Psoas muscle (tissue), 8 donors: ENCODE data around the gene KLC3. TPM values are rescaled to one million over a fixed set of nuclear protein-coding genes. Genes with fewer than 3 reads are reported as not detected.

ENCODE experiments used
- ATAC-seq, 4 donors: fragments of 200-7000 bp; cut with Tn5 transposase; one replicate each; pipeline ENCODE4 v1.9.1; 2020; ENCODE audit warnings: moderate library complexity in 3 of 4, mild to moderate bottlenecking in 2 of 4
- DNase-seq, 2 donors: peaks; one replicate each; pipeline ENCODE4 v3.0.0-alpha.2; 2020
- H3K27ac ChIP-seq: fragments of 200-600 bp; one replicate; pipeline ENCODE4 v1.8.0; 2022
- H3K27me3 ChIP-seq, 3 donors: fragments of 200-600 bp in 1 of 3; one replicate each; pipeline versions ENCODE4 v1.6.1 to v1.8.0; 2013 to 2022; ENCODE audit warnings: low read length in 2 of 3, mild to moderate bottlenecking in 2 of 3, moderate library complexity in 1 of 3; ENCODE audit not compliant: insufficient read depth in 3 of 3
- H3K36me3 ChIP-seq, 2 donors: fragments of 200-600 bp in 1 of 2; one replicate each; pipeline versions ENCODE4 v1.6.1 to v1.8.0; 2013 to 2022; ENCODE audit warnings: low read depth in 1 of 2, mild to moderate bottlenecking in 1 of 2, moderate library complexity in 1 of 2; ENCODE audit not compliant: insufficient read depth in 1 of 2
- H3K4me1 ChIP-seq: fragments of 200-600 bp; one replicate; pipeline ENCODE4 v1.8.0; 2022
- H3K4me3 ChIP-seq: fragments of 200-600 bp; one replicate; pipeline ENCODE4 v1.8.0; 2022; ENCODE audit warnings: mild to moderate bottlenecking
- H3K9me3 ChIP-seq: fragments of 200-600 bp; one replicate; pipeline ENCODE4 v1.8.0; 2022
- WGBS, 3 donors: extraction: QIAGEN DNeasy Blood & Tissue Kit; methylation state at CpG; one replicate each; pipeline versions ENCODE4 v1.1.6 to v1.1.7; 2013; 5-methylcytosine and 5-hydroxymethylcytosine counted together
- intact Hi-C, 2 donors: fragments of 100-400 bp; cut with DNase I; formaldehyde crosslinking; loops; one replicate each; pipeline versions ENCODE4 v1.11.0 to v1.14.2; 2022
- polyA plus RNA-seq, 3 donors: library from polyadenylated mRNA; stranded (reverse); fragments of 200-250 nt; gene quantifications; one replicate each; pipeline ENCODE4 v1.2.3, GENCODE V29; 2013
- total RNA-seq, 4 donors: library from RNA; stranded (reverse); fragmentation: NEBNext Ultra II Directional in 2 of 4; extraction: Animal tissue kit (Norgen Biotek cat#: 25700) in 2 of 4; gene quantifications; one replicate each; pipeline versions ENCODE4 v1.2.1 to v1.2.4, GENCODE V29; 2021 to 2023
- TF ChIP-seq, protein P1 (sequence below): fragments of 200-600 bp; IDR thresholded peaks from one replicate; pipeline ENCODE4 v1.8.0; 2022; ENCODE audit warnings: antibody characterized with exemption
- donor health status: healthy with polysubstance abuse.
- donor health status: DM: no; HTN: no; CAD: no; lungs with moderate emphysema.
- donor health status: Bipolar disorder and iron deficiency.
- donor health status: healthy.
- donor health status: DM: yes; HTN: yes; CAD: no.
- donor health status: DM: no; HTN: no; CAD: no.
- donor health status: DM: no; HTN: no; CAD: no.
- donor health status: DM: yes; HTN: yes; CAD: no.

KLC3 gene
- total and polyA plus RNA-seq, 7 donors: 0.03 to 0.27 (median 0.08) TPM; not detected in 3

DNA sequence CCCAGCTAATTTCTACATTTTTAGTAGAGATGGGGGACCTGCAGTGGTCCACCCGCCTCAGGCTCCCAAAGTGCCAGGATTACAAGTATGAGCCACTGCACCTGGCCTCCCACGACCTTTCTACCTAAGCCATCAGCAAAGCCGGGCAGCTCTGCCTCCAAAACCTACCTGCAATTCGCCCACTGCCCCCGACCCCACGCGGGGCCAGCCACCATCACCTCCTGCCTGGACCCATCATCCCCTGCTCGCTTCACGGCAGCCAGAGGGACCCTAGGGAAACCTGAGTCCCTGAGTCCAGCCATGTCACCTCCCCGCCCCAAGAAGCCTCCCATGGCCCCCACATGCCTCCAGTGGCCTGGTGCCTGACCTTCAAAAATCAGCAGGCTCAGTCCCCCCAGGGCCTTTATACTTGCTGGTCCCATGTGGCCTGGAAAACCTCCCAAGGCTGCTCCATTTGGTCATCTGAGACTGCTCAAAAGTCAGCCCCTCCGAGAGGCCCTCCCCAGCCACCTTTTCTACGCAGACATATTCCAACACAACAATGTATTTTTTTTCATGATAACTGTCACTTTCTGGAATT, 17.8 kb downstream of the KLC3 start:
- no peaks in the 10 kb centered on the region for H3K9me3 ChIP-seq
- H3K36me3 ChIP-seq: peaks cover 0 to 55% of the 10 kb centered on the region in 2 donors
- intact Hi-C loops: no loop called here
- ATAC-seq: no peak
- H3K4me1 ChIP-seq: no peaks in the 10 kb centered on the region
- DNase-seq: no peak
- 86 to 92% (median 91%) methylated on average over 12 of the region's 12 CpGs for WGBS, 3 donors
- no peak overlapping the region for H3K4me3 ChIP-seq
- H3K27ac ChIP-seq: no peak overlapping the region
- no peaks in the 10 kb centered on the region for H3K27me3 ChIP-seq
- TF ChIP-seq, protein P1, sequence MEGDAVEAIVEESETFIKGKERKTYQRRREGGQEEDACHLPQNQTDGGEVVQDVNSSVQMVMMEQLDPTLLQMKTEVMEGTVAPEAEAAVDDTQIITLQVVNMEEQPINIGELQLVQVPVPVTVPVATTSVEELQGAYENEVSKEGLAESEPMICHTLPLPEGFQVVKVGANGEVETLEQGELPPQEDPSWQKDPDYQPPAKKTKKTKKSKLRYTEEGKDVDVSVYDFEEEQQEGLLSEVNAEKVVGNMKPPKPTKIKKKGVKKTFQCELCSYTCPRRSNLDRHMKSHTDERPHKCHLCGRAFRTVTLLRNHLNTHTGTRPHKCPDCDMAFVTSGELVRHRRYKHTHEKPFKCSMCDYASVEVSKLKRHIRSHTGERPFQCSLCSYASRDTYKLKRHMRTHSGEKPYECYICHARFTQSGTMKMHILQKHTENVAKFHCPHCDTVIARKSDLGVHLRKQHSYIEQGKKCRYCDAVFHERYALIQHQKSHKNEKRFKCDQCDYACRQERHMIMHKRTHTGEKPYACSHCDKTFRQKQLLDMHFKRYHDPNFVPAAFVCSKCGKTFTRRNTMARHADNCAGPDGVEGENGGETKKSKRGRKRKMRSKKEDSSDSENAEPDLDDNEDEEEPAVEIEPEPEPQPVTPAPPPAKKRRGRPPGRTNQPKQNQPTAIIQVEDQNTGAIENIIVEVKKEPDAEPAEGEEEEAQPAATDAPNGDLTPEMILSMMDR: no peak

DNA sequence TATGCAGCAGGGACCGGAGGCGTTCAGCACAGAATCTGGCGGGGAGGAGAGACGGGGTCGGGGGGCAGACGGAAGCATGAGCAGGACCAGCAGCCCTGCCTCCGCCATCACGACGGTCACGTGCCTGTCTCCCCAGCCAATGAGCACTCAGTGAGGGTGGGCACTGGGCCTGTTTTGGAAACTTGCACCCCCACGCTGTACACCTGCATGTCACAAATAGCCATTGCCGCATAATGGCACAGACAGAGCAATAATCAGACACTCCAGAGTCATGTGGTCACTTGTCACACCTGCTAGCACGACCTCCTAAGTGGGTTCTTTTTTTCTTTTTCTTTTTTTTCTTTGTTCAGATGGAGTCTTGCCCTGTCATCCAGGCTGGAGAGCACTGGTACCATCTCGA, 21.1 kb downstream of the KLC3 start:
- 91 to 94% (median 92%) methylated on average over 13 to 14 of the region's 14 CpGs for WGBS, 3 donors
- intact Hi-C loops: no loop called here
- DNase-seq: no peak

DNA sequence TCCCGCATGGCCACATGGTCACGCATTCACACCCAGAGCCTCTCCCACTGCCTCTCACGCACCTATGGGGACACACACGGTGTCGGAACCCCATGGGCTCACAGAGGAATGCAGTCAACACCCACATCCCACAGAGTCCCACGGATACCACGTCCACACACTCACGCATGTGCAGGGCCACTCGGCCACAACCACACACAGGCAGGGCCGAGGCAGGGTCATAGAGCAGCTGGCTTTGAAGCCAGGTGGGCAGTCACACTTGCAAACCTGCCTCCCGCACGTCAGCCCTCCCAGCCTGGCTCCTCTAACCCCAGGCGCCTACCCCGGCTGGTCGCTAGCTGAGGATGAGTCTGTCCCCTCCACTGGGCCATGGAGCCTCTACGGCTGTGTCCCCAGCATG, 21.7 kb downstream of the KLC3 start:
- Histone ChIP-seq H3K36me3 (peaks cover 0 to 41% of the 10 kb centered on the region in 2 donors), H3K4me1 (no peaks in the 10 kb centered on the region), H3K4me3 (no peak overlapping the region), H3K27me3 (no peaks in the 10 kb centered on the region), H3K27ac (no peak overlapping the region), H3K9me3 (no peaks in the 10 kb centered on the region)
- ATAC-seq (no peak), DNase-seq (no peak)
- 87 to 91% (median 90%) methylated on average over 16 of the region's 16 CpGs for WGBS, 3 donors
- TF ChIP-seq, protein P1: no peak
- intact Hi-C loops: no loop called here

More for the DNA sequence above, 21.1 kb downstream of the KLC3 start:
- H3K27ac ChIP-seq: no peak overlapping the region
- no peaks in the 10 kb centered on the region for H3K9me3 ChIP-seq
- no peaks in the 10 kb centered on the region for H3K27me3 ChIP-seq
- no peak overlapping the region for H3K4me3 ChIP-seq
- H3K4me1 ChIP-seq: no peaks in the 10 kb centered on the region
- TF ChIP-seq, protein P1: no peak
- ATAC-seq: no peak
- H3K36me3 ChIP-seq: peaks cover 0 to 45% of the 10 kb centered on the region in 2 donors

DNA sequence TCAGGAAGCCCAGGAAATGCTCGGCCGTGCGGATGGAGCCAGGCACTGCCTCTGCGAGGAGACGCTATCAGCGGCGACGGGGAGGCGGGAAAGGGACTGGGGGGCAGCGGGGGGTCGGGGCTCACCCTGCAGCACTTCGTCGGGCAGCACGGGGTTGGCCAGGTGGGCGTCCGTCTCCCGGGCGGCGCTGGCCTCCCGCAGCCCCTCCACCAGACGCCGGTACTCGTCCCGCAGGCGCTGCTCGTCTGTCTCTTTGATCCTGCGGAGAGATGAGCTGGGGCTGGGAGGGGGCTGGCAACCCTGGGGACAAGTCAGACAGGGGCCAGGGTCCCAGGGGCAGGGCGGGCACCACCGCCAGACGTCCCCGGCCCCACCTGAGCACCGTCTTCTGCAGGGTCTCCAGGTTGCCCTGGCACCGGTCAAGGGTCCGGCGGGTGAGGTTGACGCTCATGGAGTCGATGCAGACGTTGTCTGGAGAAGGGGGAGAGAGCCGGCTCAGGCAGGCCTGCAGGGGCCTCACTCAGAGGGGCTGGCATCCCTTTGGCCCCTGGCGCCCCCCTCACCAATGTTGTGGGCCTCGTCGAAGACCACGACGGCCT, 23.4 kb downstream of the KLC3 start:
- 91% methylated on average over 41 to 44 of the region's 44 CpGs for WGBS, 3 donors

More for the DNA sequence above, 23.4 kb downstream of the KLC3 start:
- peaks cover 0 to 48% of the 10 kb centered on the region in 2 donors for H3K36me3 ChIP-seq
- no peak overlapping the region for H3K4me3 ChIP-seq
- no peaks in the 10 kb centered on the region for H3K9me3 ChIP-seq
- TF ChIP-seq, protein P1: no peak
- no peak overlapping the region for H3K27ac ChIP-seq
- intact Hi-C loops: no loop called here
- DNase-seq (no peak), ATAC-seq (no peak)
- H3K4me1 ChIP-seq: no peaks in the 10 kb centered on the region
- H3K27me3 ChIP-seq: no peaks in the 10 kb centered on the region
